B cell (primary cell): ENCODE data around the gene STAM. TPM values are rescaled to one million over a fixed set of nuclear protein-coding genes. Genes with fewer than 3 reads are reported as not detected.

ENCODE experiments used
- ATAC-seq: fragments of 200-7000 bp; cut with Tn5 transposase; one replicate; pipeline ENCODE4 v1.10.0; 2021; ENCODE audit warnings: low read depth, mild to moderate bottlenecking, moderate number of reproducible peaks, moderate library complexity
- CTCF ChIA-PET: fragments of 350-600 bp; sonication (Branson Sonifier 250); formaldehyde crosslinking; loops from one replicate; lab custom pipeline; 2021; ENCODE audit warnings: antibody characterized with exemption, inconsistent platforms; lab: Charles Lee
- POLR2A ChIA-PET: fragments of 350-600 bp; sonication (Branson Sonifier 250); formaldehyde crosslinking; loops from one replicate; lab custom pipeline; 2021; ENCODE audit warnings: antibody characterized with exemption; lab: Charles Lee
- DNase-seq: peaks from one replicate; pipeline ENCODE4 v3.0.0; 2013
- H2AFZ ChIP-seq: 2 replicates; pipeline ENCODE4 v1.6.1; 2012; ENCODE audit warnings: mild to moderate bottlenecking, low read depth, low read length; ENCODE audit not compliant: insufficient read depth, poor library complexity, severe bottlenecking
- H3K27ac ChIP-seq, 2 donors: 1 replicate in 1 of 2; 2 replicates in 1 of 2; pipeline ENCODE4 v1.5.1; 2012 to 2013; ENCODE audit warnings: low read length in 2 of 2, mild to moderate bottlenecking in 2 of 2, moderate library complexity in 1 of 2
- H3K27me3 ChIP-seq, 4 experiments: fragments of 200-600 bp in 1 of 4; sonication (generic) in 1 of 4; replicated peaks in 1 of 4; 1 replicate in 2 of 4; 2 replicates in 2 of 4; pipeline versions ENCODE4 v1.6.1 to v1.7.0; 2013 to 2016; ENCODE audit warnings: low read length in 3 of 4, mild to moderate bottlenecking in 2 of 4, mixed read lengths in 1 of 4, moderate library complexity in 1 of 4; ENCODE audit not compliant: insufficient read depth in 4 of 4, control insufficient read depth in 3 of 4; ENCODE audit errors: control extremely low read depth in 1 of 4
- H3K36me3 ChIP-seq, 2 experiments: replicated peaks in 1 of 2; 1 replicate in 1 of 2; 2 replicates in 1 of 2; pipeline versions ENCODE4 v1.6.1 to v1.7.1; 2013; ENCODE audit warnings: low read length in 1 of 2; ENCODE audit not compliant: insufficient read depth in 2 of 2, control insufficient read depth in 1 of 2; ENCODE audit errors: control extremely low read depth in 1 of 2, extremely low read depth in 1 of 2
- H3K4me1 ChIP-seq, 2 donors: fragments of 200-600 bp in 1 of 2; sonication (generic) in 1 of 2; 1 replicate in 1 of 2; 2 replicates in 1 of 2; pipeline versions ENCODE4 v1.5.1 to v1.6.1; 2013 to 2017; ENCODE audit warnings: low read length in 2 of 2; ENCODE audit not compliant: control insufficient read depth in 2 of 2, insufficient read depth in 2 of 2
- H3K4me2 ChIP-seq: replicated peaks from 2 replicates; pipeline ENCODE3; 2012; ENCODE audit warnings: mild to moderate bottlenecking, low read depth, low read length; ENCODE audit not compliant: poor library complexity, severe bottlenecking
- H3K4me3 ChIP-seq, 5 experiments: fragments of 200-600 bp in 1 of 5; sonication (generic) in 1 of 5; 1 replicate in 3 of 5; 2 replicates in 2 of 5; pipeline versions ENCODE4 v1.5.1 to v1.7.0; 2011 to 2016; ENCODE audit warnings: low read length in 4 of 5, mild to moderate bottlenecking in 4 of 5, low read depth in 2 of 5, control low read depth in 1 of 5, moderate library complexity in 1 of 5; ENCODE audit not compliant: insufficient read depth in 1 of 5; ENCODE audit errors: control extremely low read depth in 1 of 5, extremely low read depth in 1 of 5
- H3K79me2 ChIP-seq: fragments of 200-600 bp; sonication (generic); one replicate; pipeline ENCODE4 v1.6.0; 2016; ENCODE audit warnings: low read length; ENCODE audit not compliant: control insufficient read depth, insufficient read depth
- H3K9ac ChIP-seq: fragments of 200-600 bp; sonication (generic); 2 replicates; pipeline ENCODE4 v1.6.1; 2017; ENCODE audit warnings: mild to moderate bottlenecking, low read length, moderate library complexity
- H3K9me3 ChIP-seq, 3 donors: one replicate each; pipeline versions ENCODE4 v1.6.1 to v1.7.1; 2013; ENCODE audit warnings: low read length in 2 of 3; ENCODE audit not compliant: control insufficient read depth in 2 of 3, insufficient read depth in 1 of 3; ENCODE audit errors: control extremely low read depth in 1 of 3
- H4K20me1 ChIP-seq: 2 replicates; pipeline ENCODE4 v1.6.0; 2012; ENCODE audit warnings: mild to moderate bottlenecking, low read length; ENCODE audit not compliant: insufficient read depth, control insufficient read depth, poor library complexity, severe bottlenecking
- H3K27ac Mint-ChIP-seq: one replicate; pipeline ENCODE4 v1.8.0; 2021; ENCODE audit warnings: mixed read lengths
- H3K27me3 Mint-ChIP-seq: one replicate; pipeline ENCODE4 v1.8.0; 2021; ENCODE audit warnings: mixed read lengths
- H3K4me1 Mint-ChIP-seq: one replicate; pipeline ENCODE4 v1.8.0; 2021; ENCODE audit warnings: mixed read lengths
- H3K4me3 Mint-ChIP-seq: one replicate; pipeline ENCODE4 v1.8.0; 2021; ENCODE audit warnings: mixed read lengths
- H3K9me3 Mint-ChIP-seq: one replicate; pipeline ENCODE4 v1.8.0; 2022; ENCODE audit warnings: mixed read lengths; ENCODE audit not compliant: insufficient read depth
- CTCF ChIP-seq: fragments of 200-600 bp; IDR thresholded peaks from one replicate; pipeline ENCODE4 v1.8.0; 2022; ENCODE audit warnings: antibody characterized with exemption, mild to moderate bottlenecking
- EZH2 ChIP-seq: IDR thresholded peaks from 2 replicates; pipeline ENCODE4 v1.6.1; 2012; ENCODE audit warnings: borderline replicate concordance, low read depth, mild to moderate bottlenecking, moderate library complexity, low read length; ENCODE audit not compliant: insufficient read depth, poor library complexity, severe bottlenecking
- WGBS: methylation state at CpG from one replicate; pipeline ENCODE4 v1.1.5; 2013; ENCODE audit warnings: missing lambda C conversion rate; ENCODE audit not compliant: insufficient coverage; 5-methylcytosine and 5-hydroxymethylcytosine counted together
- intact Hi-C: fragments of 100-400 bp; cut with micrococcal nuclease; formaldehyde crosslinking; loops from one replicate; pipeline ENCODE4 v1.10.0; 2022
- polyA plus RNA-seq: library from polyadenylated mRNA; depleted of rRNA; stranded (reverse); fragments of >200 nt; gene quantifications from 2 replicates; pipeline ENCODE4 v1.2.3, GENCODE V29; 2012
- total RNA-seq, 2 donors: library from RNA; stranded (reverse); fragments of 120-200 nt in 1 of 2; gene quantifications; 1 replicate in 1 of 2; 2 replicates in 1 of 2; pipeline versions ENCODE4 v1.2.3 to v1.2.4, GENCODE V29; 2013 to 2022

Gene STAM
- total and polyA plus RNA-seq, 2 donors (not counting 1 experiment from before 2014, with no cell fraction given): 9.1 to 35.1 TPM

GRCh38 chr10:17693009-17693408 lies 49.1 kb downstream of the STAM start:
- H3K27me3 Mint-ChIP-seq: no peaks in the 10 kb centered on the region
- no peaks in the 10 kb centered on the region for H3K9me3 Mint-ChIP-seq
- Histone ChIP-seq H4K20me1 (no peaks in the 10 kb centered on the region), H3K9me3 (no peaks in the 10 kb centered on the region), H3K27ac (no peak overlapping the region), H3K4me2 (no peak overlapping the region), H3K9ac (no peak overlapping the region), H3K36me3 (peaks cover 22 to 32% of the 10 kb centered on the region in 2 experiments), H2AFZ (no peak overlapping the region), H3K27me3 (no peaks in the 10 kb centered on the region), H3K4me3 (no peak overlapping the region), H3K79me2 (no peaks in the 10 kb centered on the region), H3K4me1 (no peaks in the 10 kb centered on the region)
- DNase-seq (no peak), ATAC-seq (no peak)
- CTCF ChIA-PET: no interaction called here
- no peak for TF ChIP-seq CTCF
- TF ChIP-seq EZH2: no peak
- H3K4me1 Mint-ChIP-seq: peaks cover under 1% of the 10 kb centered on the region
- H3K27ac Mint-ChIP-seq: no peak overlapping the region
- intact Hi-C loops: no loop called here
- POLR2A ChIA-PET: no interaction called here
- no CpG with 5 or more reads among the region's 1 CpG for WGBS
- H3K4me3 Mint-ChIP-seq: no peak overlapping the region

GRCh38 chr10:17698696-17699095 lies 54.7 kb downstream of the STAM start:
- Mint-ChIP-seq H3K4me3 (no peak overlapping the region), H3K27ac (no peak overlapping the region), H3K4me1 (peaks cover 3% of the 10 kb centered on the region), H3K9me3 (no peaks in the 10 kb centered on the region), H3K27me3 (no peaks in the 10 kb centered on the region)
- Histone ChIP-seq H2AFZ (no peak overlapping the region), H3K36me3 (peaks cover 11 to 12% of the 10 kb centered on the region in 2 experiments), H3K79me2 (no peaks in the 10 kb centered on the region), H3K27me3 (no peaks in the 10 kb centered on the region), H3K27ac (no peak overlapping the region), H3K9me3 (no peaks in the 10 kb centered on the region), H3K4me2 (no peak overlapping the region), H4K20me1 (no peaks in the 10 kb centered on the region), H3K4me1 (no peaks in the 10 kb centered on the region), H3K9ac (no peak overlapping the region), H3K4me3 (no peak overlapping the region)
- ChIA-PET POLR2A (no interaction called here), CTCF (interaction anchor here (0.7 to 0.8 kb wide), 2 partner anchors 46 to 88 kb away, joined by 3 read pairs; no protein-coding TSS in a partner anchor)
- TF ChIP-seq CTCF: no peak
- TF ChIP-seq EZH2: no peak
- ATAC-seq (no peak), DNase-seq (no peak)
- 100% methylated on average over 2 of the region's 4 CpGs for WGBS
- intact Hi-C loops: loop anchor here (2.0 to 5.0 kb wide), 2 partner anchors 36 to 50 kb away; no protein-coding TSS in a partner anchor
